OCI-LY3 (cell line): ENCODE results near the gene SGIP1.

Source experiments
- CTCF ChIP-seq: fragments of 200-600, 300-600 bp; sonication (generic); IDR thresholded peaks from 2 replicates; pipeline ENCODE4 v1.5.1; 2014; ENCODE audit warnings: antibody characterized with exemption, low read length, low read depth
- EZH2phosphoT487 ChIP-seq: fragments of 200-600 bp; shearing (Covaris generic); IDR thresholded peaks from 2 replicates; pipeline ENCODE4 v1.6.1; 2018; ENCODE audit warnings: antibody characterized with exemption, mixed run types, low read depth

- TF ChIP-seq EZH2phosphoT487 (no peak), CTCF (no peak)
Observed at GRCh38 chr1:66599346-66599745, 65.4 kb downstream of the SGIP1 start.
